NCI-H1048 (cell line): ENCODE measurements around the gene CORO1C.
"Not testable (repeated sequence)": the region's sequence is repeated elsewhere in the genome, so short reads cannot be mapped to it uniquely, and the experiment has no call there.

Experiments used
- DNase-seq: peaks from one replicate; lab custom pipeline; 2025; lab: John Stamatoyannopoulos, UW

Gene CORO1C

DNA sequence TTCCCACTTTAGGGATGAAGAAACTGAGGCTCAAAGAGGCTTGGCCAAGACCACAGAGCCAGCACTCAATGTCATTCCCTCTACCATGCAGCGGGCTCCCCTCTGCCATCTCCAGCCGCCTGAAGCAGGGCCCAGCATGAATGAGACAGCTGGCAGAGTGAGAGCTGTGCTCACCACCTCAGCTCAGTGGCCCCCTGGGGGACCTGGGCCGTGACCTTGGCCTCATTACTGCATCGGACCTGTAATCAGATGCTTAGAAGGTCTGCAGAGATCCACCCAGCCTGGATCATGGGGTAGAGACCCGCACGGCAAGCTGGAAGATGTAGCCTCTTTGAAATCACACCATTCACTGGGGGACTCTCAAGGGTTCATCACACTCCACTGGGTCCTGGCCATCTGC, 22.7 kb upstream of the CORO1C start:
- DNase-seq: no peak

DNA sequence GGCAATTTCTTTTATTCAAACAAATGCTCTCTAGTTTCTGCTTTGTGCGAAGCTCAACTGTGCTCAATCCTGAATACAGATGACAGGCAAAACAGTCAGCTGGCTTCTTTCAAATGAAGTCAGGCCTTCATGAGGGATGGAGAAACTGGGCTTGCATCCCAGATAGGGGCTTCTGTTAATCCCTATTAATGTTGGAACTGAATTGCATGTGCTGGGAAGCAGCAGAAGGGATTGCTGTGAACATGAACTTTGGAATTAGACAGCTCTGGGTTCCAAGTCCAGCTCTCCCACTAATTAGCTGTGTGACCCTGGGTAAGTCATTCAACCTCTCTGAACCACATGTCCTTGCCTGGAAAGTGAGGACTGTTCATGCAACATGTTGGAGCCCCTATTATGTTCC, 21.1 kb upstream of the CORO1C start:
- no peak for DNase-seq

DNA sequence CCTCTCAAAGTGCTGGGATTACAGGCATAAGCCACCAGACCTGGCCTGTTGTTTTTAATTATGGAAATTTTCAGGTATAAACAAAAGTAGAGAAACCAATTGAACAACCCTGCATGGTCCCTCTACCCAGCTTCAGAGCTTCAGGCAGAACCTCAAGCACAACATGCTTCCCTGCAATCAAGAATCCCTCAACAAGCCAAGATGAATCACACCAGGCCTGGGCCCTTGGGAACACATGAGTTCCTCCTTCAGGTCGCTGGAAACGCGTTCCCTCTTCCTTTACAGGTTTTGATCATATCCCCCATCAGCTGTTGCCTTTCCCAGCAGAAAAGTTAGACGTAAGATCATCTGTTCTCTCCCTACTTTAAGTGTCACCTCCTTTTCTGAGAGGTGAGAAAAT, 20.5 kb upstream of the CORO1C start:
- DNase-seq: no peak

DNA sequence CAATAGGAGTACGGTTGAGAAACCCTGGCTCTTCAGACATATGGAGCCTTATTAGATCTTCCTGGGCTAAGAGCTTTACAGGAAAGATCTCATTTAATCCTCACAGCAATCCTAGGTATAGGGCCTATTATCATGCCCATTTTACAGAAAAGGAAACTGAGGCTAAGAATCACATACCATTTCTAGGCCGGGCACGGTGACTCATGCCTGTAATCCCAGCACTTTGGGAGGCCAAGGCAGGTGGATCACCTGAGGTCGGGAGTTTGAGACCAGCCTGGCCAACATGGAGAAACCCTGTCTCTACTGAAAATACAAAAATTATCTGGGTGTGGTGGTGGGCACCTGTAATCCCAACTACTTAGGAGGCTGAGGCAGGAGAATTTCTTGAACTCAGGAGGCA, 19.7 kb upstream of the CORO1C start:
- not testable (repeated sequence) for DNase-seq

DNA sequence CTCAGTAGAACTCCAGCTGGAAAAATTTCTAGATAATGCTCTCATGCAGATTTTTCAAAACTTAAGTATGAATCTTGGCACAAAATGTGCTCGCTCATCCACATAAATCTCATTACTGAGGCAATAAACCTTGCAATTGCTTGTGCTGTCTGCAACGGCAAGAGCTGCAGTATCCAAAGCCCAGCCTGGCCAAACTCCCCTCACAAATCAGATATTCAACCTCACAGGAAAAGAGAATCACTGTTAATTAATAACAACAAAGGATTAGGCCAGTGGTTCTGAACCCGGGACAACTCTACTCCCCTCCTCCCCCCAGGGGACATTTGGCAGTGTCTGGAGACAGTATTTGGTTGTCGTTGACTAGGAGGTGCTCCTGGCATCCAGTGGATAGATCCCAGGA, 19.2 kb upstream of the CORO1C start:
- no peak for DNase-seq

DNA sequence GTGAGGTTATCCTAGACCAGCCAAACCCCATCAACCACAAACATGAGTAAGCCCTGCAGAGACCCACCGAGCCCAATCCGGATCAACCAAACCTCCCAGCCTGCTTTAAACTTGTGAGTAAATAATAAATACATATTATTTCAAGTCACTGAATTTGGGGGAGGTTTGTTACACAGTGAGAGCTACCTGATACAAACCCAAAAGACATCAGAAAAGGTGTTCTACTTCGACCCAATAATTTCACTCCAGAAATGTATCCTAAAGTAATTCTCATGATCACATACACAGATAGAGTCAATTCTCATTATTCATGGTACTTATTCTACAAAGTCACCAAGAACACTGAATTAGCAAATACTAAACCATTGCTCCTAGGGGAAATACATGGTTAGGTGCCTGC, 16.2 kb upstream of the CORO1C start:
- no peak for DNase-seq

DNA sequence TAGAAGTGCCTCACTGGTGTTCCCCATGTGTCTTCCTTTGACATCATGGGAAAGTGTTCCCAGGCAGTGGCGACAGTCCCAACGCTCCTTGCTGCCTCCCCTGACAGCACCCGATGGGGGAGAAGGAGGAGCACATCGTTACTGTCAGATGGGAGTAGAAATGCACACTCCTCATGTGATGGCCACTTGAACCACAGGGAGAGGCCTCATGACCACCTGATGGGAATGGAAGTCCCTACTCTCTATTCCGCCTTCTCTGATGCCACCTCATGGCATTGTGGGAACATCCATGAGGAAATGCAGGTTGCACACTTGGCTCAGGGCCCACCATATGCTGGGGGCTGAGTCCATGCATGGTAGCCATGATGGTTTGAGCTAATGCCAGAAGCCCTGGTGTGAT, 14.3 kb upstream of the CORO1C start:
- no peak for DNase-seq

DNA sequence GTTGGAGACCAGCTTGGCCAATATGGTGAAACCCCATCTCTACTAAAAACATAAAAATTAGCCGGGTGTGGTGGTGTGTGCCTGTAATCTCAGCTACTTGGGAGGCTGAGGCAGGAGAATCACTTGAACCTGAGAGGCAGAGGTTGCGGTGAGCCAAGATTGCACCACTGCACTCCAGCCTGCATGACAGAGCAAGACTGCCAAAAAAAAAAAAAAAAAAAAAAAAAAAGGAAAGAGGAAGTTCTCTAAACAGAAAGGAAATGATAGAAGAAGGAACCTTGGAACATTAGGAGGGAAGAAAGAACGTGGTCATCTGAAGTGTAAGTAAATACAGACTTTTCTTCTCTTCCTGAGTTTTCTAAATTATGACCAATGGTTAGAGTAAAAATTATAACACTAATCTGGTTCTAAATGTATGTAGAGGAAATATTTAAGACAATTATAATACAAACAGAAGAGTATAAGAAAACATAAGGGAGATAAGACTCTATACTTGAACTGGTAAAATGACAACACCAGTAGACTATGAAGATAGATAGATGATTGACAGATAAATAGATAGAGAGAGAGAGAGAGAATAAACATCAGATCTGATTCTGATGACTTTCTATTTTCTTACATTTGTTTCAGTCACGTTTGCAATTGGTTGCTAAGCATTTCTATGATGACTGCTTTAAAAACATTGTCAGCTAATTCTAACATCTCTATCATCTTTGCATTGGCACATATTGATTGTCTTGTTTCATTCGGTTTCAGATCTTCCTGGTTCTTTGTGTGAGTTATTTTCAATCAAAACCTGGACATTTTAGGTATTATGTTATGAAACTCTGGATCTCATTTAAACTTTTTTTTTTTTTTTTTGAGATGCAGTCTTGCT, 12.9 kb upstream of the CORO1C start:
- no peak for DNase-seq

DNA sequence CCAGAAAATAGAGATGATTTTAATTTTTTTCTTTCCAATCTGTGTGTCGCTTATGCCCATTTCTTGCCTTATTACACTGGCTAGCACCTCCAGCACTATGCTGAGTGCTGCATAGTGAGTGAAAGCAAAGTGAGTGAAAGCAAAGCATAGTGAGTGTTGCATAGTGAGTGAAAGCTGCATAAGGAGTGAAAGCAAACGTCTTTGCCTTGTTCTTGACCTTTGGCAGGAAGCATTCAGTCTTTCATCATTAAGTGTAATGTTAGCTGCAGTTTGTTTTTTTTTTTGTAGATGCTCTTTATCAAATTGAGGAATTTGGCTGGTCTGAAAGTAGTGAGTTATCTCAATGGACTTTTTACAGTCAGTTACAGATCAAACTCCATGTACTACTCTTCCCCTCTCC, 6.9 kb upstream of the CORO1C start:
- DNase-seq: no peak

DNA sequence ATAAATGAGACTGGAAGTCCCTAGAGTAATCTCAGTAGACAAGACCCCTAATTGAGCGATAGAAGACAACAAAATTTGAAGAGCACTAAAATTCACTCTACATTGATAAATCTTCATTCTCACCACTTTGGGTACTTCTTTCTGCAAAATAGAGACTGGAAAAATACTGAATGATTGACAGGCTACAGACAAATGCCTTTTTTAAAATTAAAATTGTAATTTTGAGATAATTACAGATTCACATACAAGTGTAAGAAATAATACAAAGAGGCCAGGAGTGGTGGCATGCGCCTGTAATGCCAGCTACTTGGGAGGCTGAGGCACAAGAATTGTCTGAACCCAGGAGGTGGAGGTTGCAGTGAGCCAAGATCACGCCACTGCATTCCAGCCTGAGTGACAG, 4.5 kb upstream of the CORO1C start:
- DNase-seq: no peak

DNA sequence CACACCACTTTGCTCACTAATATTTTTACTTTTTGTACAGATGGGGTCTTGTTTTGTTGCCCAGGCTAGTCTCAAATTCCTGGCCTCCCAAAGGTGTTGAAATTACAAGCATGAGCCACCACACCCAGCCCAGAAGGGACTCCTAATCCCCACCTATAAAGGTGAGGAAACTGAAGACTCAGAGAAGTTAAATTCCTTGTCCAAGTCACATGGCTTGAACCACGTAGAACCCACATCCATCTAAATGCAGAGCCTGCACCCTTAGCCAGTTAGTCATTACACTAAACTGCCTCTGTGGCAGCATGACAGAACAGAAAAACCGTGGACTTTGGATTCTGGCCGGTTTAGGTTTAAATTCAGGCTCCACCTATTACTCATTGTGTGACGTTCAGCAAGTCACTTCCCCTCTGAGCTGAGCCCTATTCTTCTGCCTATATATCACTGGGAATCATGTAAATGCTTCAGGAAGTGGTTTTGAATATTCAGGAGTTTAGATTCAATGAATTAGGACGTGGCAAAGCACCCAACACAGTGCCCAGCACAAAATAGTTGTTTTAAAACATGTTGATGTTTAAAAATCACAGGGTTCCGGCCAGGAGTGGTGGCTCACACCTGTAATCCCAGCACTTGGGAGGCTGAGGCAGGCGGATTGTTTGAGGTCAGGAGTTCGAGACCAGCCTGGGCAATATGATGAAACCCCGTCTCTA, 3.0 kb upstream of the CORO1C start:
- peak; percentile 4 for DNase-seq

DNA sequence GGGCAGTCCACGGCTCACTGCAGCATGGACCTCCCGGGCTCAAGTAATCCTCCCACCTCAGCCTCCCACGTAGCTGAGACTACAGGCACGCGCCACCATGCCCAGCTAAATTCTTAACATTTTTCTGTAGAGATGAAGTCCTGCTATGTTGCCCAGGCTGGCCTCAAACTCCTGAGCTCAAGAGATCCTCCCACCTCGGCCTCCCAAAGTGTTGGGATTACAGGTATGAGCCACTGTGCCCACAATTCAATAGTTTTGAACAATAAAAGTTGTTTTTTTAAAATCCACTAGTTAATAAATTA, 1.9 kb upstream of the CORO1C start:
- not testable (repeated sequence) for DNase-seq

DNA sequence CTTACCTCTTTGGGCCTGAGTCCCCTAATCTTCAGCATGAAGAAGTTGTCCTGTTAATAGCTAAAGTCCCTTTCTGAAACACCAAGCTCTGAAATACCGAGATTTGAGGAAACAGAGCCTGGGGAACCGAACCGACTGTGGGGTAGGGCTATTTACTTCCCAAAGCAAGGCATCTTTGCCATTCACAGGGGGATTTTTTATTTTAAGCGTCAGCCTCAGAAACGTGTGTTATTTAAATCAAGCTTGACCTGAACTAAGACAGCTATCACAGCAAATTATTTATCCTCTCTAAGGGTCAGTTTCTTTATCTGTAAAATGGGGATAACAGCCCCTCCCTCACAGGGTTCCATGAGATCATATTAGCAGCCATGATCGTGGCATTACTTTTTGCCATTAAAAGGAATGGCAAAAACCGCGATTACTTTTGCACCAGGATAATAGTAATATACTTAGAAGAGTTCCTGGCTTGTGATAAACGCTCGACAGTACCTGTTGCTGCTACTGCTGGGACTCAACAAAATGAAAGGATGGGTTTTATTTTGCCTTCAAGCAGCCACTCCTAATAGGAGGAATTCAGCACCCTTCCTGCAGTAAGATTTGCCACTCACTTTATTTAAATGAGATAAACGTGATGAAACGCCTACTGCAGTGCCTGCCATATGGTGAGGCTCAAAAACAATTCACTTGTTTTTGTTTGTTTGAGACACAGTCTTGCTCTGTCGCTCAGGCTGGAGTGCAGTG, 1.3 kb upstream of the CORO1C start:
- DNase-seq: no peak

DNA sequence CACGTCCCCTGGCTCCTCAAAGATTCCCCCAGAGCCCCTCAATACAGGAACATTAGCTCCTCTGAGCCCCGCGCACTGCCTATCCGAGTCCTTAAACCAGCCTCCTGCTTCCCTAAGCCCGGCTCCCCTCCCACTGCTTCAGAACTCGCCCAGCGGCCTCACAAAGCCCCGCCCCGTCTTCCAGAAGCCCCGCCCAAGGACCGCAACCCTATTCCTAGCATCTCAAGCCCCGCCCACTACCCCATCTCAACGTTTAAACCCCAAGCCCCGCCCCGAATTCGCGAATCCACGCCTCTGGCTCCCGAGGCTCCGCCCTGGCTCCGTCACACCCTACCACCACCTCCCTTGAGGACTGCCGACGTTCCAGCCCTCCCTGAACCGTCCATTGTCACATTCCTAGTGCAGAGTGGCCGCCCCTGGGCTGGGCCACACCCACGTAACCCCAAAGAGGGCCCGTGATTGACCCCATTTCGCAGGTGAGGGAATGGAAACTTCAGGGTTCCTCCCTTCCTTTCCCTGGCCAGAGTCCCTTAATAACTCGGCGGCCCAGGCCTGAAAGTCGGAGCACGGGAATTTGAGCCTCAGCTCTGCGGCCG, 646 bp upstream of the CORO1C start:
- DNase-seq: peak; percentile 97

DNA sequence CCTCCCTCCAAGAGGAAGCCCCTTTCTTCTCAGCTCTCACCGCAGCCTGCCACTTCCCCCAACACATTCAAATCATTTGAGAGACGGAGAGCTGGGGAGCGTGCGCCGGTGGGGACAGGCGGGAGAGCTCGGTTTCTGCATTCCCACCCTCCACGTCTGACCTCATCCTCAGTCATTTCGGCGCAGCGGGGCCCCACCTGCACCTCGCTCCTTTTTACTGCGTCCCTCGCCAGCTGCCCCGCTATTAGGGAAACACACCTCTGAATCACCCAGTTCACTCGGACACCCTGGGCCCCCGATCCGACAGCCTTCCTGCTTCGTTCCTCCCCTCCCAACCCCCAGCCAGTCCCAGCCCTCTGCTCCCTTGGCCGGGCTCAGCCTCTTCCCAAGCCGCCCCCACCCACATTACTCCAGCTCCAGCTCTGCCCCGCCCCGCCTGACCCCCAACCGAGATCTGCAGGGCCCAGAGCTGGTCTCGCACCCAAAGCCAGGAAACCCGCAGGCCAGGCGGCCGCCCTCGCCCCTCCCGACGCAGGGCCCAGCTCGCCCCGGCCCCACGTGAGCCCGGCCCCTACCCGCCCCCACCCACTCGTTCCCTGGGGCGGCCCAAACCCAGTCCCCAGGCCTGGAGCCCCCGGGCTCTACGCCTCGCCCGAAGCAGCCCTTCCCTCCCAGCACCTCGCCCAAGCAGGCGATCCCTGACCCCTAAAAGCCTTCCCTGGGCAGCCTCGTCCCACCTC, 783 bp downstream of the CORO1C start:
- DNase-seq: peak; percentile 7

DNA sequence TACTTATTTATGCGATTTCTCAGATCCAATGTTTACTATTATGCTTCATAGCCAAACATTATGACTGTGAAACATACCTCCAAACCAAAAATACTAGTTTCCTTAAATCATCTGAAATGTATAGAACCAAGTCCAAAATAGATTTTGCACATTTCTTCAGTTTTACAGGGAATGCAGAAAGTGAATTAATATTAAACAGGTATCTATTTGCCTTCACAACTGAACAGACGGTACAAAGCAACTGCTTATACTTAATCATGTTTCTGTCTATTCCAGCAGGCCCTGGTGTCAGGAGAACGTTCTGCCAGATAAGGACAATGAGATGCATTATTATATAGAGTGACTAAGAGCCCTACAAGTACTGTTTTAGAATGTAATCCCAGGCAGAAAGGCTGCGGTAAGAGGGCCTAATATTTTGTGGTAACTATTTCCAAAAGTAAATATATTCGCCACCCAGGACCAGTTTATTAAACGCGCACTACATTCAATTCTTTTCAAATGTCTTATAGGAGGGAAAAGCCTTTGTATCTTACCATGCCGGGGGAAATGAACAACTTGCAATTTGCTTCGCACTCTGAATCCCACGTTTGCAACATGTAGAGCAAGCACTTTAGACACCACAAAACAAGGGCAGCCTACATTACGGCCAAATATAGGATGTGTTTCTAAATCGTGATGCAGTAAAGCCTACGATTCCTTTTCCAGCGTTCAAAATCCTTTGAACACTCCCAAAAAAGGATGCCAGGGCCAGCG, 1.5 kb downstream of the CORO1C start:
- no peak for DNase-seq

DNA sequence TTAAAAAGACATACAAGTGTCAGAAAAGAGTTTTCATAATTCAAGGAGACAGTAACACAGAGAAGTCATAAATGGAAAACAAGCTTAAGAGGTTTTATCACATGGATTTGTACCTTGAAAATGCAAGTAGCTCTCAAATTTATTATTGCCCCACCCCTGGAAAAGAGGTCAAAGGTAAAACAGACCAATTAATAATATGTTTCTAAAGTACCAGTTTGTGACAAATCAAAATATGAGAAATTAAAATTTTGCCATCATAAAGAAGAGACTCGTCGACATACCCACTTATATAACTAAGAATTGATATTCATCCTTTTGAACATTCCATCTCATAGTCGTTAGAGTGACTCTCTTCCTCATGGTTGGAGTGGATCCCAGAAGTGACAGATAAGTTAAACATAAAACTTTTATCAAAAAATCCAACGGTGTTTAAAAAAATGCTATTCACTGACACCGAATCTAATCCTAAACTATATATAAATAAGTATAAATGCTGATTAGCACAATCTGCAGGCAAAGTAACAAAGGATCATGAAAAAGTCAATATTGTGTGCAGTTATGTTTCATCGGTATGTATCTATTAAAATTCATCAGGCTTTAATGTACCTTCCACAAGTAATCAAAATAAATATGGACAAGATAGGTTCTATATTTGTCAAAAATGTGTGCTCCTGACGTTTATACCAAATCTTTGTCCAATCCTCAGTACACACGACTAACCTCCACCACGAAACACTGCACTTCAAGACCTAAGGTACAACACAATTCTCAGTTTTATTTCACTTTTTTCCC, 2.3 kb downstream of the CORO1C start:
- no peak for DNase-seq

DNA sequence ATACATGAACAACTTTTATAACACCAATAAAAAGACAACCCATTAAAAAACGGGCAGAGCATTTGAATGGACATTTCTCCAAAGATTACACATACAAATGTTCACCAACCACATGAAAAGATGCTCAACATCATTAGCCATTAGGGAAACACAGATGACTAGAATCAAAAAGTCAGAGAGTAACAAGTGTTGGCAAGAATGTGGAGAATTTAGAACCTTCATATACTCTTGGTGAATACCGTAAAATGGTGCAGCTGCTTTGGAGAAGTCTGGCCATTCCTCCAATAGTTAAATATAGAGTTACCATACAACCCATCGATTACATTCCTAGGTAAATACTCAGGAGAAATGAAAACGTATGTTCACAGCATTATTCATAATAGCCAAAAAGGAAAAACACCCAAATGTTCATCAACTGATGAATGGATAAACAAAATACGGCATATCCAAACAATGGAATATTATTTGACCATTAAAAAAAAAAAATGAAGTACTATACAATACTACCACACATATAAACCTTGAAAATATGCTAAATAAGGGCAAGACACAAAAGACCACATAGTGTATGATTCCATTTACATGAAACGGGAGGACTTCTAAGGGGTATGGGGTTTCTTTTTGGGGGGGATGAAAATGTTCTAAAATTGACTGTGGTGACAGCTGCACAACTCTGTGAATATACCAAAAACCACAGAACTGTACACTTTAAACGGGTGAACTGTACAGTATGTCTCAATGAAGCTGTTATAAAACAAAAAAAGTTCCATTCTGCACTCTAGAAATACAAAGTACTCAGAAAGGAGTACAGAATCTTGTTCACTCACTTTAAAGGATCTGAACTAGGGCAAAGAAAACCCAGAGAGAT, 3.2 kb downstream of the CORO1C start:
- DNase-seq: no peak

DNA sequence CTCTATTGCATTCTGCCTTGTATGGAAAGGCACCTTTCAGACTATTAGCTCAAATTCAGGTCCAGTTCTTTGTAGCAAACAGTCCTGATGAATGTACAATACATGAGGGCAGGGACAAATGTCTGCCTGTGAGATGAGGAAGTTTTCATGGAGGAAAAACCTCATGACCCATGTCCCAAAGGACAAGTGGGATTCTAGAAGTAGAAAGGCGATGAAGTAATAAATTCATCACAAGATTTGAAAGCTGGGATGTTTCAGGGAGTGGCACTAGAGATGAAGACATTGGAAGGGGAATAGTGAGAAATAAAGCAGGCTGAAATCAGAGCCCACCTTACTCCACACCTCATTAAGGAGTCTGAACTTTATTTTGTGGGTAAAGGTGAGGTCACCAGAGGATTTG, 4.2 kb downstream of the CORO1C start:
- no peak for DNase-seq

DNA sequence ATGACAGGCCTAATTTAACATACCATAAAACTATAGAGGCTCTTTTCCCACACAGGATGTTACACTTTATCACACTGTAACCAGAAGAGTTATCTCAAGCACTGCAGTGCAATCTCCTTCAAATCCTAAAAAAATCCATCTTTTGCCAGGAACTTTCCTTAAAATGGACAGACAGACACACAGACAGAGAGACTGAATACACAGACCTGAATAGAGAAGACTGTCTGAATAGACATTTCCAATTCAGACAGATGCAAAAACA, 6.5 kb downstream of the CORO1C start:
- no peak for DNase-seq
